A673 (cell line): ENCODE data around the gene KIF1A.

Experiments used
- EZH2 ChIP-seq: fragments of 200-600 bp; sonication (generic); IDR thresholded peaks from 2 replicates; pipeline ENCODE4 v1.6.1; 2017; ENCODE audit warnings: borderline replicate concordance, low read depth, mild to moderate bottlenecking, mixed read lengths, antibody characterized with exemption, low read length; ENCODE audit not compliant: poor library complexity, severe bottlenecking
- TF ChIP-seq, protein P1 (sequence below): fragments of 300-800, 200-600 bp; sonication (generic); conservative IDR thresholded peaks from 2 replicates; pipeline ENCODE4 v1.5.1; 2017; ENCODE audit warnings: low read depth, mild to moderate bottlenecking, antibody characterized with exemption, low read length, moderate library complexity, mixed read lengths

DNA sequence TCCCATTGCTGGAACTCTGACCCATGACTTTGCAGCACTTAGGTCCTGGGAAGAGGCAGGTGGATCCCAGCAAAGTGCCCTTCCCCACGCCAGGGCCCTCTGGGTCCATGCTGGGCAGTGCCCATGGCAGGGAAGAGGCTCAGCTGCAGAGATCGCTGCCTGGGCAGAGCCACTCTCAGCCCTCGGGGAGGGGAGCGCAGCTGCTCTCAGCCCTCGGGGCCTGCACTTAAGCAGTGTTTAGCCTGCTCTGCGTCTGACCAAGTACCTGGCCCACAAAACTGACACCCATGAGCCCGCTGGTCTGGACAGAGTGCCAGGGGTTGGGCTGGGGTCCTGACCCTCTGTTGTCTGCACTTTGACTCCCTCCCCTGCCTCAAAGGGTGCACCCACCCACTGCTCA is 82.1 kb downstream of the KIF1A start:
- TF ChIP-seq EZH2, result no peak
- TF ChIP-seq, protein P1, sequence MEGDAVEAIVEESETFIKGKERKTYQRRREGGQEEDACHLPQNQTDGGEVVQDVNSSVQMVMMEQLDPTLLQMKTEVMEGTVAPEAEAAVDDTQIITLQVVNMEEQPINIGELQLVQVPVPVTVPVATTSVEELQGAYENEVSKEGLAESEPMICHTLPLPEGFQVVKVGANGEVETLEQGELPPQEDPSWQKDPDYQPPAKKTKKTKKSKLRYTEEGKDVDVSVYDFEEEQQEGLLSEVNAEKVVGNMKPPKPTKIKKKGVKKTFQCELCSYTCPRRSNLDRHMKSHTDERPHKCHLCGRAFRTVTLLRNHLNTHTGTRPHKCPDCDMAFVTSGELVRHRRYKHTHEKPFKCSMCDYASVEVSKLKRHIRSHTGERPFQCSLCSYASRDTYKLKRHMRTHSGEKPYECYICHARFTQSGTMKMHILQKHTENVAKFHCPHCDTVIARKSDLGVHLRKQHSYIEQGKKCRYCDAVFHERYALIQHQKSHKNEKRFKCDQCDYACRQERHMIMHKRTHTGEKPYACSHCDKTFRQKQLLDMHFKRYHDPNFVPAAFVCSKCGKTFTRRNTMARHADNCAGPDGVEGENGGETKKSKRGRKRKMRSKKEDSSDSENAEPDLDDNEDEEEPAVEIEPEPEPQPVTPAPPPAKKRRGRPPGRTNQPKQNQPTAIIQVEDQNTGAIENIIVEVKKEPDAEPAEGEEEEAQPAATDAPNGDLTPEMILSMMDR, result no peak
